ENCODE data around the gene KCNA2.

KCNA2 gene

DNA sequence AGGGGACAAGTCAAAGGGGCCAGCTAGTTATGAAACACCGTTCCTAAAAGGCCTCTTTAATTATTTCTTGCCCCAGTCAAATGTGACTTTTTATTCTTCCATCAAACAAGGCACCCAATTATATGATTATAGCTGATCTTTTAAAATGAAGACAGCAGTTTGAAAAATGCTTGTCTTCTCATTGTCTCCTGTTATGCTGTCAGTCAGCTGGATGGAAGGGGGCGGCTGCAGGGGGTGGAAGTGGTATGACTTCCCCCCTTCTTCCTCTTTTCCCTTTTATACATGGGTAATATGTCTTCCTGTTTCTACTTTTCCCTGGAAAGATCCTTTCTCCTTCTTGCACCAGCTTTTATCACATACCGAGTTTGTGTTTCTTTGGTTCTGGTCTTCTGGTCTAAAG lies 61.4 kb downstream of the KCNA2 start:
- no peak overlapping the region for H3K4me3 ChIP-seq (replicated peaks; ENCODE audit: low read depth, low read length)
- no peak for DNase-seq (ENCODE audit: low read depth)
- no peak for TF ChIP-seq CTCF (IDR thresholded peaks at IDR 0.05; ENCODE audit: low read length, missing control alignments)
